Type B pancreatic cell (in vitro differentiated cells): ENCODE results near the gene RTEL1. TPM values are rescaled to one million over a fixed set of nuclear protein-coding genes. Genes with fewer than 3 reads are reported as not detected.
A peak's percentile ranks its signal among the peaks of the same experiment; 100 is the strongest.
"Not testable (repeated sequence)": the region's sequence is repeated elsewhere in the genome, so short reads cannot be mapped to it uniquely, and the experiment has no call there.

ENCODE experiments used
- DNase-seq: peaks from one replicate; pipeline ENCODE4 v3.0.0; 2021; ENCODE audit warnings: mixed read lengths; ENCODE audit not compliant: unreplicated experiment; ENCODE audit errors: extremely low spot score
- H3K27ac Mint-ChIP-seq: 2 replicates; pipeline ENCODE4 v1.8.0; 2021; ENCODE audit warnings: mild to moderate bottlenecking, mixed read lengths
- H3K27me3 Mint-ChIP-seq: 2 replicates; pipeline ENCODE4 v1.8.0; 2021; ENCODE audit warnings: mixed read lengths
- H3K36me3 Mint-ChIP-seq: 2 replicates; pipeline ENCODE4 v1.8.0; 2021; ENCODE audit warnings: mixed read lengths
- H3K4me1 Mint-ChIP-seq: one replicate; pipeline ENCODE4 v1.8.0; 2021; ENCODE audit warnings: mixed read lengths; ENCODE audit not compliant: unreplicated experiment
- H3K4me3 Mint-ChIP-seq: 2 replicates; pipeline ENCODE4 v1.8.0; 2021; ENCODE audit warnings: mild to moderate bottlenecking, mixed read lengths
- H3K9me3 Mint-ChIP-seq: 2 replicates; pipeline ENCODE4 v1.8.0; 2021; ENCODE audit warnings: mixed read lengths
- CTCF ChIP-seq: fragments of 200-600 bp; sonication (generic); conservative IDR thresholded peaks from 2 replicates; pipeline ENCODE4 v1.5.0; 2021; ENCODE audit warnings: antibody characterized with exemption, mild to moderate bottlenecking
- total RNA-seq: library from RNA; stranded (reverse); gene quantifications from 2 replicates; pipeline ENCODE4 v1.2.1, GENCODE V29; 2021; ENCODE audit warnings: low replicate concordance

Gene RTEL1
- total RNA-seq, 1 donor from 2014 or later = 39.2 TPM

GRCh38 chr20:63626424-63627128 lies 31.5 kb upstream of the RTEL1 start, which contains the start of gene GMEB2:
Gene GMEB2 (minus strand): TSS chr20:63627101. CDS start chr20:63619397, 7,704 bp downstream.
- H3K9me3 Mint-ChIP-seq = no peaks in the 10 kb centered on the region
- DNase-seq = no peak
- H3K27ac Mint-ChIP-seq = peak within 1 kb of the TSS; percentile 90
- peak within 1 kb of the TSS; percentile 86 for H3K4me3 Mint-ChIP-seq
- peaks cover 9% of the 10 kb centered on the region for H3K36me3 Mint-ChIP-seq
- H3K27me3 Mint-ChIP-seq = no peaks in the 10 kb centered on the region
- H3K4me1 Mint-ChIP-seq = peaks cover 25% of the 10 kb centered on the region
- TF ChIP-seq CTCF = no peak

- peaks cover 25% of the 10 kb centered on the region for H3K4me1 Mint-ChIP-seq
- DNase-seq = peak; percentile 98
- no peaks in the 10 kb centered on the region for H3K27me3 Mint-ChIP-seq
- H3K36me3 Mint-ChIP-seq = peaks cover 7% of the 10 kb centered on the region
- H3K9me3 Mint-ChIP-seq = no peaks in the 10 kb centered on the region
- H3K4me3 Mint-ChIP-seq = peak overlapping the region; percentile 86
- no peak for TF ChIP-seq CTCF
- H3K27ac Mint-ChIP-seq = no peak overlapping the region
These were observed 30.9 kb upstream of the RTEL1 start for GRCh38 chr20:63627129-63627750.

DNA sequence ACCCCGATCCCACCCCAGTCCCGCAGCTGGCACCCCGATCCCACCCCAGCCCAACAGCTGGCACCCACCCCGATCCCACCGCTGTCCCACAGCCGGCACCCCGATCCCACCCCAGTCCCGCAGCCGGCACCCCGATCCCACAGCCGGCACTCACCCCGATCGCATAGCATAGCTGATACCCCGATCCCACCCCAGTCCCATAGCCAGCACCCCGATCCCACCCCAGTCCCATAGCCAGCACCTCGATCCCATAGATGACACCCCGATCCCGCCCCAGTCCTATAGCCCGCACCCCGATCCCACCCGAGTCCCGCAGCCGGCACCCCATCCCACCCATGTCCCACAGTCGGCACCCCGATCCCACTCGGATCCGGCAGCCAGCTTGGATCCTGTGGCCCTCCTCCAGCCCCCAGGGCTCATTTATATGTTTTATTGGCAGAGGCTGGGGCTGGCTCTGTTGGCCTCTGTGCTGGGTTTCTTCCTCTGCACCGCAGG lies 30.3 kb upstream of the RTEL1 start:
- H3K9me3 Mint-ChIP-seq = no peaks in the 10 kb centered on the region
- H3K4me1 Mint-ChIP-seq = peaks cover 20% of the 10 kb centered on the region

DNA sequence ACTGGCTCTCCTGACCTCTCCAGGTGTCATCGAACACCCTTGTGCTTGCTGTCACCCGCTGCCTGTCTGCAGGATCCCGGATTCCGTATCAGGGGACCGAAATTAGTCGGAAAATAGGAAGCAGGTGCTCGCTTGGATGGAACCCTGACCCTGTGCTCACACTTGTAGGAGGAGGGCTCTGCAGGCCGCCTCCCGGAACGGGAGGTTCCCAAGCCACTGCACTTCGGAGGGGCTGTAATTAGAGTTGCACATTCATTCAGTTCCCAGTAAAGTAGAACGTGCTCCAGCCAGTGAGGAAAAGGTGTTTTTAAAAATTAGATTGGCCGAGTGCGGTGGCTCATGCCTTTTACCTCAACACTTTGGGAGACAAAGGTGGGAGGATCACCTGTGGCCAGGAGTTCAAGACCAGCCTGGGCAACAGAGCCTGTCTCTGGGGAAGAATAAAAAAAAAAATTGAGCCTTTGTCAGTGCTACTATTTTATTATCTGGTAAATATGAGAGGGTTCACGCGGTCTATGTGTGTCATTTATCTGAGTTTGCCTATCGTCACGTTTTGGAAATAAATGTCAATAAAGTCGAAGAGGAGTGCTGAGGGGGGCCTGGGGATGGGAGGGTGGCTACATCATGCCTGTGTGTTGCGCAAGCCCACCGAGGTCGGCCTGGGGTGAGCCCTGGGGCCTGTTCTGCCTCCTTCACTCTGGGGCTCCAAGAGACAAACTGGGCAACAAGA lies 29.7 kb upstream of the RTEL1 start:
- no peak for DNase-seq
- H3K4me3 Mint-ChIP-seq = peak overlapping the region; percentile 86
- H3K4me1 Mint-ChIP-seq = peaks cover 17% of the 10 kb centered on the region
- no peaks in the 10 kb centered on the region for H3K27me3 Mint-ChIP-seq
- H3K9me3 Mint-ChIP-seq = no peaks in the 10 kb centered on the region
- H3K36me3 Mint-ChIP-seq = no peaks in the 10 kb centered on the region
- peak overlapping the region; percentile 79 for H3K27ac Mint-ChIP-seq
- no peak for TF ChIP-seq CTCF

More for the DNA sequence above, 30.3 kb upstream of the RTEL1 start:
- Mint-ChIP-seq H3K4me3 (peak overlapping the region; percentile 86), H3K36me3 (peaks cover 1% of the 10 kb centered on the region), H3K27me3 (no peaks in the 10 kb centered on the region), H3K27ac (peak overlapping the region; percentile 79)
- no peak for TF ChIP-seq CTCF
- DNase-seq = no peak

DNA sequence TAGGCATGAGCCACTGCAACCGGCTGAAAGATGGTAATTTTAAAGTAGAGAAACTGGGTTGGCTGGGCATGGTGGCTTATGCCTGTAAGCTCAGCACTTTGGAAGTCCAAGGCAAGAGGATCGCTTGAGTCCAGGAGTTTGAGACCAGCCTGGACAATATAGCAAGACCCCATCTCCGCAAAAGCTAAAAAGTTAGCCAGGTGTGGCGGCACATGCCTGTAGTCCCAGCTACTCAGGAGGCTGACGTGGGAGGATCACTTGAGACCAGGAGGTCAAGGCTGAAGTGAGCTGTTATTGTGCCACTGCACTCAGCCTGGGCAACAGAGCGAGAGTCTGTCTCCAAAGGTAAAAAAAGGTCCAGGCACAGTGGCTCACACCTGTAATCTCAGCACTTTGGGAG lies 27.2 kb upstream of the RTEL1 start:
- not testable (repeated sequence) for H3K36me3 Mint-ChIP-seq, H3K9me3 Mint-ChIP-seq, DNase-seq, H3K27ac Mint-ChIP-seq, H3K4me3 Mint-ChIP-seq, H3K27me3 Mint-ChIP-seq
- peaks cover 13% of the 10 kb centered on the region for H3K4me1 Mint-ChIP-seq

DNA sequence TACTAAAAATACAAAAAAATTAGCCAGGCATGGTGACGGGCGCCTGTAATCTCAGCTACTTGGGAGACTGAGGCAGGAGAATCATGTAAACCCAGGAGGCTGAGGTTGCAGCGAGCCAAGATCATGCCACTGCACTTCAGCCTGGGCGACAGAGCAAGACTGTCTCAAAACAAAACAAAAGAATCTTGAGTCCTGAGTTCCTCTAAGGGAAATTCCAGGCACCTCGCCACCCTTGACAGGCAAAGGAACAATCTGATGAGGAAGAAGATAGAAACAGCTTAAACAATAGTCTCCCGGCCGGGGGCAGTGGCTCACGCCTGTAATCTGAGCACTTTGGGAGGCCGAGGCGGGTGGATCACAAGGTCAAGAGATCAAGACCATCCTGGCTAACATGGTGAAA lies 26.7 kb upstream of the RTEL1 start:
- H3K4me3 Mint-ChIP-seq, DNase-seq, H3K27ac Mint-ChIP-seq, H3K27me3 Mint-ChIP-seq, H3K9me3 Mint-ChIP-seq, H3K36me3 Mint-ChIP-seq: not testable (repeated sequence)
- peaks cover 13% of the 10 kb centered on the region for H3K4me1 Mint-ChIP-seq
